GM23338 (cell line): ENCODE results near the gene KIF25. TPM values are rescaled to one million over a fixed set of nuclear protein-coding genes. Genes with fewer than 3 reads are reported as not detected.

ENCODE experiments used
- ATAC-seq: fragments of 200-7000 bp; cut with Tn5 transposase; 3 replicates; pipeline ENCODE4 v1.9.1; 2020
- DNase-seq: peaks from one replicate; pipeline ENCODE4 v3.0.0-alpha.2; 2015; ENCODE audit warnings: low spot score
- H2AFZ ChIP-seq: fragments of 200-600 bp; sonication (generic); 2 replicates; pipeline ENCODE4 v1.8.0; 2016; ENCODE audit warnings: antibody characterized with exemption, mild to moderate bottlenecking, moderate library complexity
- H3F3A ChIP-seq: fragments of 200-600 bp; sonication (generic); replicated peaks from 2 replicates; pipeline ENCODE4 v1.8.0; 2017; ENCODE audit warnings: antibody characterized with exemption, mixed run types, low read depth
- H3K27ac ChIP-seq: fragments of 200-600 bp; sonication (generic); 2 replicates; pipeline ENCODE4 v1.6.1; 2016; ENCODE audit warnings: low read depth
- H3K27me3 ChIP-seq: fragments of 200-600 bp; sonication (generic); 2 replicates; pipeline ENCODE4 v1.8.0; 2016; ENCODE audit warnings: mild to moderate bottlenecking, mixed run types, moderate library complexity; ENCODE audit not compliant: insufficient read depth
- H3K36me3 ChIP-seq: fragments of 200-600 bp; sonication (generic); 2 replicates; pipeline ENCODE4 v1.8.0; 2016; ENCODE audit warnings: mild to moderate bottlenecking; ENCODE audit not compliant: insufficient read depth
- H3K4me1 ChIP-seq: fragments of 200-600 bp; sonication (generic); 2 replicates; pipeline ENCODE4 v1.8.0; 2016; ENCODE audit warnings: mild to moderate bottlenecking, moderate library complexity; ENCODE audit not compliant: insufficient read depth
- H3K4me2 ChIP-seq: fragments of 200-600 bp; sonication (generic); 2 replicates; pipeline ENCODE4 v1.7.1; 2017; ENCODE audit warnings: mixed run types
- H3K4me3 ChIP-seq: fragments of 200-600 bp; sonication (generic); 2 replicates; pipeline ENCODE4 v1.6.1; 2016; ENCODE audit warnings: mixed run types
- H3K79me2 ChIP-seq: fragments of 200-600 bp; sonication (generic); replicated peaks from 2 replicates; pipeline ENCODE4 v1.8.0; 2017; ENCODE audit warnings: mild to moderate bottlenecking; ENCODE audit not compliant: insufficient read depth
- H3K9me2 ChIP-seq: fragments of 200-600 bp; sonication (generic); 2 replicates; pipeline ENCODE4 v1.8.0; 2017; ENCODE audit not compliant: insufficient read depth
- H4K20me1 ChIP-seq: fragments of 200-600 bp; sonication (generic); replicated peaks from 2 replicates; pipeline ENCODE4 v1.8.0; 2017; ENCODE audit warnings: mild to moderate bottlenecking; ENCODE audit not compliant: insufficient read depth
- H3K27ac Mint-ChIP-seq: 2 replicates; pipeline ENCODE4 v1.8.0; 2020; ENCODE audit warnings: inconsistent platforms, mild to moderate bottlenecking, moderate library complexity, mixed read lengths
- H3K27me3 Mint-ChIP-seq: 3 replicates; pipeline ENCODE4 v1.8.0; 2022; ENCODE audit warnings: low read depth, mild to moderate bottlenecking, moderate library complexity, mixed read lengths, inconsistent platforms; ENCODE audit not compliant: insufficient read depth, poor library complexity
- H3K36me3 Mint-ChIP-seq: 3 replicates; pipeline ENCODE4 v1.8.0; 2021; ENCODE audit warnings: low read depth, mild to moderate bottlenecking, inconsistent platforms, moderate library complexity, mixed read lengths
- H3K4me1 Mint-ChIP-seq: 3 replicates; pipeline ENCODE4 v1.8.0; 2020; ENCODE audit warnings: mild to moderate bottlenecking, inconsistent platforms, mixed read lengths
- H3K4me3 Mint-ChIP-seq: 3 replicates; pipeline ENCODE4 v1.8.0; 2021; ENCODE audit warnings: moderate library complexity, mild to moderate bottlenecking, inconsistent platforms, mixed read lengths
- H3K9me3 Mint-ChIP-seq: 3 replicates; pipeline ENCODE4 v1.8.0; 2020; ENCODE audit warnings: moderate library complexity, mild to moderate bottlenecking, inconsistent platforms, mixed read lengths
- CREB1 ChIP-seq: fragments of 250-450 bp; sonication (Bioruptor Pico); IDR thresholded peaks from 2 replicates; pipeline ENCODE4 v1.5.0; 2020; ENCODE audit warnings: low read depth, mild to moderate bottlenecking, moderate library complexity
- CTCF ChIP-seq, 2 experiments: fragments of 200-600 bp in 1 of 2; sonication (generic) in 1 of 2; conservative IDR thresholded peaks; 2 replicates each; pipeline versions ENCODE4 v1.5.1 to v1.6.1; 2016 to 2017; ENCODE audit warnings: antibody characterized with exemption in 2 of 2, low read depth in 2 of 2, mild to moderate bottlenecking in 2 of 2, moderate library complexity in 1 of 2
- EZH2 ChIP-seq: fragments of 200-600 bp; sonication (generic); IDR thresholded peaks from one replicate; pipeline ENCODE4 v1.8.0; 2017; ENCODE audit warnings: antibody characterized with exemption, mild to moderate bottlenecking, low read depth; ENCODE audit not compliant: unreplicated experiment
- EZH2phosphoT487 ChIP-seq: fragments of 200-600 bp; sonication (generic); IDR thresholded peaks from one replicate; pipeline ENCODE4 v1.8.1; 2018; ENCODE audit warnings: antibody characterized with exemption; ENCODE audit not compliant: unreplicated experiment
- JUNB ChIP-seq: IDR thresholded peaks from one replicate; pipeline ENCODE4 v1.6.1; 2016; ENCODE audit warnings: antibody characterized with exemption; ENCODE audit not compliant: unreplicated experiment
- NANOG ChIP-seq: IDR thresholded peaks from 2 replicates; pipeline ENCODE4 v1.6.1; 2016; ENCODE audit warnings: antibody characterized with exemption, borderline replicate concordance
- POLR2AphosphoS5 ChIP-seq: IDR thresholded peaks from 2 replicates; pipeline ENCODE4 v1.6.1; 2016; ENCODE audit warnings: antibody characterized with exemption, low read depth
- REST ChIP-seq: IDR thresholded peaks from one replicate; pipeline ENCODE4 v1.6.1; 2018; ENCODE audit warnings: antibody characterized with exemption; ENCODE audit not compliant: unreplicated experiment
- STAT1 ChIP-seq: IDR thresholded peaks from one replicate; pipeline ENCODE4 v1.6.1; 2016; ENCODE audit warnings: antibody characterized with exemption; ENCODE audit not compliant: unreplicated experiment
- ZNF114 ChIP-seq: fragments of 250-450 bp; sonication (Bioruptor Pico); IDR thresholded peaks from 2 replicates; pipeline ENCODE4 v1.5.0; 2020; ENCODE audit warnings: mild to moderate bottlenecking, moderate library complexity
- ZNF331 ChIP-seq: fragments of 250-450 bp; sonication (Bioruptor Pico); IDR thresholded peaks from 2 replicates; pipeline ENCODE4 v1.5.0; 2020; ENCODE audit warnings: low read depth, mild to moderate bottlenecking, moderate library complexity
- polyA plus RNA-seq: library from polyadenylated mRNA; unstranded; fragments of >200 nt; fragmentation: Nextera tagmentation; extraction: Ambion mirVana; gene quantifications from 2 replicates; pipeline ENCODE4 v1.2.1, GENCODE V29; 2016
- total RNA-seq: library from RNA; depleted of rRNA; stranded (reverse); fragments of >200 nt; shearing (Covaris generic); gene quantifications from 2 replicates; pipeline ENCODE4 v1.2.3, GENCODE V29; 2014
- TF ChIP-seq, protein P1 (sequence below): fragments of 250-450 bp; sonication (Bioruptor Pico); IDR thresholded peaks from 2 replicates; pipeline ENCODE4 v1.5.0; 2020; ENCODE audit warnings: mild to moderate bottlenecking, moderate library complexity
- TF ChIP-seq, protein P2 (sequence below): IDR thresholded peaks from 2 replicates; pipeline ENCODE4 v1.6.1; 2016; ENCODE audit warnings: antibody characterized with exemption

KIF25 gene
- total and polyA plus RNA-seq, 2 experiments from 2014 or later, result 0.69 to 0.76 TPM

GRCh38 chr6:168037856-168038255 is 40.4 kb downstream of the KIF25 start:
- Mint-ChIP-seq H3K9me3 (peaks cover 65% of the 10 kb centered on the region), H3K27me3 (peaks cover 17% of the 10 kb centered on the region), H3K4me3 (no peak overlapping the region), H3K4me1 (peaks cover 14% of the 10 kb centered on the region), H3K36me3 (peaks cover 37% of the 10 kb centered on the region), H3K27ac (no peak overlapping the region)
- no peak overlapping the region for H3K4me3 ChIP-seq
- peaks cover 20% of the 10 kb centered on the region for H3K4me1 ChIP-seq
- peaks cover 4% of the 10 kb centered on the region; the same call in 1 of the 2 replicates for H3K9me2 ChIP-seq
- no peaks in the 10 kb centered on the region; the same call in 1 of the 2 replicates for H3K27me3 ChIP-seq
- DNase-seq, result no peak
- H3K4me2 ChIP-seq, result no peak overlapping the region
- H3K36me3 ChIP-seq, result peaks cover 13% of the 10 kb centered on the region; the same call in 1 of the 2 replicates
- peaks cover 13% of the 10 kb centered on the region; the same call in 1 of the 2 replicates for H3F3A ChIP-seq
- no peak overlapping the region for H2AFZ ChIP-seq
- TF ChIP-seq, protein P1, sequence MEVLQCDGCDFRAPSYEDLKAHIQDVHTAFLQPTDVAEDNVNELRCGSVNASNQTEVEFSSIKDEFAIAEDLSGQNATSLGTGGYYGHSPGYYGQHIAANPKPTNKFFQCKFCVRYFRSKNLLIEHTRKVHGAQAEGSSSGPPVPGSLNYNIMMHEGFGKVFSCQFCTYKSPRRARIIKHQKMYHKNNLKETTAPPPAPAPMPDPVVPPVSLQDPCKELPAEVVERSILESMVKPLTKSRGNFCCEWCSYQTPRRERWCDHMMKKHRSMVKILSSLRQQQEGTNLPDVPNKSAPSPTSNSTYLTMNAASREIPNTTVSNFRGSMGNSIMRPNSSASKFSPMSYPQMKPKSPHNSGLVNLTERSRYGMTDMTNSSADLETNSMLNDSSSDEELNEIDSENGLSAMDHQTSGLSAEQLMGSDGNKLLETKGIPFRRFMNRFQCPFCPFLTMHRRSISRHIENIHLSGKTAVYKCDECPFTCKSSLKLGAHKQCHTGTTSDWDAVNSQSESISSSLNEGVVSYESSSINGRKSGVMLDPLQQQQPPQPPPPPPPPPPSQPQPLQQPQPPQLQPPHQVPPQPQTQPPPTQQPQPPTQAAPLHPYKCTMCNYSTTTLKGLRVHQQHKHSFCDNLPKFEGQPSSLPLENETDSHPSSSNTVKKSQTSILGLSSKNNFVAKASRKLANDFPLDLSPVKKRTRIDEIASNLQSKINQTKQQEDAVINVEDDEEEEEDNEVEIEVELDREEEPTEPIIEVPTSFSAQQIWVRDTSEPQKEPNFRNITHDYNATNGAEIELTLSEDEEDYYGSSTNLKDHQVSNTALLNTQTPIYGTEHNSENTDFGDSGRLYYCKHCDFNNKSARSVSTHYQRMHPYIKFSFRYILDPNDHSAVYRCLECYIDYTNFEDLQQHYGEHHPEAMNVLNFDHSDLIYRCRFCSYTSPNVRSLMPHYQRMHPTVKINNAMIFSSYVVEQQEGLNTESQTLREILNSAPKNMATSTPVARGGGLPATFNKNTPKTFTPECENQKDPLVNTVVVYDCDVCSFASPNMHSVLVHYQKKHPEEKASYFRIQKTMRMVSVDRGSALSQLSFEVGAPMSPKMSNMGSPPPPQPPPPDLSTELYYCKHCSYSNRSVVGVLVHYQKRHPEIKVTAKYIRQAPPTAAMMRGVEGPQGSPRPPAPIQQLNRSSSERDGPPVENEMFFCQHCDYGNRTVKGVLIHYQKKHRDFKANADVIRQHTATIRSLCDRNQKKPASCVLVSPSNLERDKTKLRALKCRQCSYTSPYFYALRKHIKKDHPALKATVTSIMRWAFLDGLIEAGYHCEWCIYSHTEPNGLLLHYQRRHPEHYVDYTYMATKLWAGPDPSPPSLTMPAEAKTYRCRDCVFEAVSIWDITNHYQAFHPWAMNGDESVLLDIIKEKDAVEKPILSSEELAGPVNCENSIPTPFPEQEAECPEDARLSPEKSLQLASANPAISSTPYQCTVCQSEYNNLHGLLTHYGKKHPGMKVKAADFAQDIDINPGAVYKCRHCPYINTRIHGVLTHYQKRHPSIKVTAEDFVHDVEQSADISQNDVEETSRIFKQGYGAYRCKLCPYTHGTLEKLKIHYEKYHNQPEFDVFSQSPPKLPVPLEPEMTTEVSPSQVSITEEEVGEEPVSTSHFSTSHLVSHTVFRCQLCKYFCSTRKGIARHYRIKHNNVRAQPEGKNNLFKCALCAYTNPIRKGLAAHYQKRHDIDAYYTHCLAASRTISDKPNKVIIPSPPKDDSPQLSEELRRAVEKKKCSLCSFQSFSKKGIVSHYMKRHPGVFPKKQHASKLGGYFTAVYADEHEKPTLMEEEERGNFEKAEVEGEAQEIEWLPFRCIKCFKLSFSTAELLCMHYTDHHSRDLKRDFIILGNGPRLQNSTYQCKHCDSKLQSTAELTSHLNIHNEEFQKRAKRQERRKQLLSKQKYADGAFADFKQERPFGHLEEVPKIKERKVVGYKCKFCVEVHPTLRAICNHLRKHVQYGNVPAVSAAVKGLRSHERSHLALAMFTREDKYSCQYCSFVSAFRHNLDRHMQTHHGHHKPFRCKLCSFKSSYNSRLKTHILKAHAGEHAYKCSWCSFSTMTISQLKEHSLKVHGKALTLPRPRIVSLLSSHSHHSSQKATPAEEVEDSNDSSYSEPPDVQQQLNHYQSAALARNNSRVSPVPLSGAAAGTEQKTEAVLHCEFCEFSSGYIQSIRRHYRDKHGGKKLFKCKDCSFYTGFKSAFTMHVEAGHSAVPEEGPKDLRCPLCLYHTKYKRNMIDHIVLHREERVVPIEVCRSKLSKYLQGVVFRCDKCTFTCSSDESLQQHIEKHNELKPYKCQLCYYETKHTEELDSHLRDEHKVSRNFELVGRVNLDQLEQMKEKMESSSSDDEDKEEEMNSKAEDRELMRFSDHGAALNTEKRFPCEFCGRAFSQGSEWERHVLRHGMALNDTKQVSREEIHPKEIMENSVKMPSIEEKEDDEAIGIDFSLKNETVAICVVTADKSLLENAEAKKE (CRISPR knock-in tag), result no peak
- TF ChIP-seq POLR2AphosphoS5 (no peak), REST (no peak), NANOG (no peak), CREB1 (CRISPR knock-in tag) (no peak), ZNF331 (CRISPR knock-in tag) (no peak), EZH2phosphoT487 (no peak), EZH2 (no peak), CTCF (conservative IDR thresholded peaks at IDR 0.05; ENCODE audit: low read depth in 2 of 2) (no peak), ZNF114 (CRISPR knock-in tag) (no peak), JUNB (no peak), STAT1 (no peak)
- TF ChIP-seq, protein P2, sequence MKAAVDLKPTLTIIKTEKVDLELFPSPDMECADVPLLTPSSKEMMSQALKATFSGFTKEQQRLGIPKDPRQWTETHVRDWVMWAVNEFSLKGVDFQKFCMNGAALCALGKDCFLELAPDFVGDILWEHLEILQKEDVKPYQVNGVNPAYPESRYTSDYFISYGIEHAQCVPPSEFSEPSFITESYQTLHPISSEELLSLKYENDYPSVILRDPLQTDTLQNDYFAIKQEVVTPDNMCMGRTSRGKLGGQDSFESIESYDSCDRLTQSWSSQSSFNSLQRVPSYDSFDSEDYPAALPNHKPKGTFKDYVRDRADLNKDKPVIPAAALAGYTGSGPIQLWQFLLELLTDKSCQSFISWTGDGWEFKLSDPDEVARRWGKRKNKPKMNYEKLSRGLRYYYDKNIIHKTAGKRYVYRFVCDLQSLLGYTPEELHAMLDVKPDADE, result no peak
- H4K20me1 ChIP-seq, result no peaks in the 10 kb centered on the region
- ATAC-seq, result no peak
- no peaks in the 10 kb centered on the region for H3K79me2 ChIP-seq
- no peak overlapping the region for H3K27ac ChIP-seq
